ENCODE measurements around the gene LGI1. TPM values are rescaled to one million over a fixed set of nuclear protein-coding genes. Genes with fewer than 3 reads are reported as not detected.

The LGI1 gene
- total RNA-seq, 1 donor from 2014 or later, result not detected

DNA sequence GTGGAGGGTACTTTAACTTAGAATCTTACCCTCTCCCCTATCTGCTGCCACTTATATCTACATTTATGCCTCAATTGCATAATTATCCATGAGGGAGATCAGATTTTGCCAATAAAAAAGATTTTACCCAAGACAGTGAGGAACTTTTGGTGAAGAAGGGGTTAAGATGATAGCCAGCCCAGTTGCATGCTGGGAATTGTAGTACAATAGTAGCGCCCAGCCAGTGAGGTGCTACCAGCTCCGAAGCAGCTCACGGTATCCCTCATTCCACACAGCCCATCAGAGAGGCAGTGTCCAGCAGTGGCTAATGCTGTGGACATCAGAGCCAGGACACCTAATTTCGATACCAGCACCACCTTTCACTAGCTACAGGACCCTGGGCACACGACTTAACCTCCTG lies 5.9 kb upstream of the LGI1 start:
- no peak for DNase-seq (ENCODE audit: low read depth)
- TF ChIP-seq, protein P1, sequence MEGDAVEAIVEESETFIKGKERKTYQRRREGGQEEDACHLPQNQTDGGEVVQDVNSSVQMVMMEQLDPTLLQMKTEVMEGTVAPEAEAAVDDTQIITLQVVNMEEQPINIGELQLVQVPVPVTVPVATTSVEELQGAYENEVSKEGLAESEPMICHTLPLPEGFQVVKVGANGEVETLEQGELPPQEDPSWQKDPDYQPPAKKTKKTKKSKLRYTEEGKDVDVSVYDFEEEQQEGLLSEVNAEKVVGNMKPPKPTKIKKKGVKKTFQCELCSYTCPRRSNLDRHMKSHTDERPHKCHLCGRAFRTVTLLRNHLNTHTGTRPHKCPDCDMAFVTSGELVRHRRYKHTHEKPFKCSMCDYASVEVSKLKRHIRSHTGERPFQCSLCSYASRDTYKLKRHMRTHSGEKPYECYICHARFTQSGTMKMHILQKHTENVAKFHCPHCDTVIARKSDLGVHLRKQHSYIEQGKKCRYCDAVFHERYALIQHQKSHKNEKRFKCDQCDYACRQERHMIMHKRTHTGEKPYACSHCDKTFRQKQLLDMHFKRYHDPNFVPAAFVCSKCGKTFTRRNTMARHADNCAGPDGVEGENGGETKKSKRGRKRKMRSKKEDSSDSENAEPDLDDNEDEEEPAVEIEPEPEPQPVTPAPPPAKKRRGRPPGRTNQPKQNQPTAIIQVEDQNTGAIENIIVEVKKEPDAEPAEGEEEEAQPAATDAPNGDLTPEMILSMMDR (IDR thresholded peaks at IDR 0.05; ENCODE audit: insufficient read depth, low read length, poor library complexity, severe bottlenecking), result no peak
- Histone ChIP-seq H3K36me3 (ENCODE audit: control insufficient read depth, insufficient read depth, low read length) (no peaks in the 10 kb centered on the region), H3K27me3 (ENCODE audit: control insufficient read depth, insufficient read depth, low read length) (no peaks in the 10 kb centered on the region), H3K4me3 (ENCODE audit: low read depth, low read length) (no peak overlapping the region)

DNA sequence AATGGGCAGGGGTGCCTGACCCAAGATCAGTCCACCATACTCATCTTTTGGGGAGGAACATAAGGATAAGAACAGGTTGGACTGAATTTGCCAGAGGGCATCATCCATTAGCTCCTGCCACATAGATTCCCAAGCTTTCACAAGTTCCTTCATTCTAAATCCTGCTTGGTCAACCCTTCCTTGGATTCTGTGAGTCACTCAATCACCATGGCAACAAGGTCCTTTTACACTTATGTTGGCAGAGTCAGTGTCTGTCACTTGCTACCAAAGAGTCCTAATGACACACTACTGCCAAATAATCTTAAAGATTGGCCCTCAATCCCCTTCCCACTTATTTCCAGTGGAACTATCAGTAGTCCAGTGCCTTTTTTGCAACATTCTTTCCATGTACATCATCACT lies 5.0 kb upstream of the LGI1 start:
- Histone ChIP-seq H3K36me3 (ENCODE audit: control insufficient read depth, insufficient read depth, low read length) (no peaks in the 10 kb centered on the region), H3K27me3 (ENCODE audit: control insufficient read depth, insufficient read depth, low read length) (peaks cover 3% of the 10 kb centered on the region), H3K4me3 (ENCODE audit: low read depth, low read length) (no peak overlapping the region)
- TF ChIP-seq, protein P1 (IDR thresholded peaks at IDR 0.05; ENCODE audit: insufficient read depth, low read length, poor library complexity, severe bottlenecking), result no peak
- peak; percentile 55 for DNase-seq (ENCODE audit: low read depth)

DNA sequence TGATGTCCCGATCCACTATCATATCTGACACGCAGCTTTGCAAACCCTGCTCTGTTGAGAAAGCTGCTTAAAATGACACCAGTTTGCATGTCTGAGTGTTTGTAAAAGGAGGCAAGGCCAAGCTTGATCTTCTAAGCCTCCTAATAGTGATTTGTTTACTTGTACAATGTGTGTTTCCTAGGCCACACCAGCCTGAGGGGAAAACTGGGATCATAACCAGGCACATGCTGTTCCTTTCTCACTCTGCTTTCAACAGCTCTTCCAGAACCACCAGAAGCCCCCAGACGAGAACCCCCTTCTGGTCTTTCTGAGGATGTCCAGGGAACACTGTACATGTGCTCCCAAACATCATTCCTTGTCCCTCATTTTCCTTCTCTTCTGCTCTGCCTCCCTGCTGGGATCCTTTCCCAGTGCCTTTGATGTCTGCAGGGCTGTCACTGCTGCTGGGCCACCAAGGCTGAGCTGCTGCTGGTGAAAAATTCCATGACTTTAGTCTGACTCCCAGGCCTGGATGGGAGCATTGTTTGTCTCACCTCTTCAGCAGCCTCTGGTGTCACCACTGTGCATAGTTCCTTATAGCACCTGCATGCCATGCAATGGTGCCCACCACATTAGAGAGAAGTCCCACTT lies 4.0 kb upstream of the LGI1 start:
- no peak overlapping the region for H3K4me3 ChIP-seq (ENCODE audit: low read depth, low read length)
- TF ChIP-seq, protein P1 (IDR thresholded peaks at IDR 0.05; ENCODE audit: insufficient read depth, low read length, poor library complexity, severe bottlenecking), result no peak
- DNase-seq (ENCODE audit: low read depth), result no peak
- H3K27me3 ChIP-seq (ENCODE audit: control insufficient read depth, insufficient read depth, low read length), result peaks cover 8% of the 10 kb centered on the region
- no peaks in the 10 kb centered on the region for H3K36me3 ChIP-seq (ENCODE audit: control insufficient read depth, insufficient read depth, low read length)

DNA sequence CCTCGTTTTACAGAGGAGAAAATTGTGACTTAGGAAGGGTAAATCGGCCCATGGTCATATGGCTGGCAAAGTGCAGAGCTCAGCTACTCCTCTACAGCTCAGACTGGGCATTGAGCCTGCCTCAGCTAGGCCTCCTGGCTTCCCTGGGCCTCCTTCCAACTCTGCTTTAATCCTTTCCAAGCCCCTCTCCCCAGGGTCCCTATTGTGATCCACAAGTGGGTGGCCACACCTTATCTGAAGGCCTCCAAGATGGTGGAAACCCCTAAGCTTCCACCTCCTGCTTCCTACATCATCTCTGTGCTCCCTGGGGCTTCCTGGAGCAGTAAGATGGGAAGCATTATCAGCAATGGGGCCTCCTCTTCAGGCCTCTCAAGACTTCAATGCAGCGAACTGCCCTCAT lies 3.0 kb upstream of the LGI1 start:
- Histone ChIP-seq H3K4me3 (ENCODE audit: low read depth, low read length) (no peak overlapping the region), H3K27me3 (ENCODE audit: control insufficient read depth, insufficient read depth, low read length) (peaks cover 8% of the 10 kb centered on the region), H3K36me3 (ENCODE audit: control insufficient read depth, insufficient read depth, low read length) (no peaks in the 10 kb centered on the region)
- TF ChIP-seq, protein P1 (IDR thresholded peaks at IDR 0.05; ENCODE audit: insufficient read depth, low read length, poor library complexity, severe bottlenecking), result no peak
- no peak for DNase-seq (ENCODE audit: low read depth)

DNA sequence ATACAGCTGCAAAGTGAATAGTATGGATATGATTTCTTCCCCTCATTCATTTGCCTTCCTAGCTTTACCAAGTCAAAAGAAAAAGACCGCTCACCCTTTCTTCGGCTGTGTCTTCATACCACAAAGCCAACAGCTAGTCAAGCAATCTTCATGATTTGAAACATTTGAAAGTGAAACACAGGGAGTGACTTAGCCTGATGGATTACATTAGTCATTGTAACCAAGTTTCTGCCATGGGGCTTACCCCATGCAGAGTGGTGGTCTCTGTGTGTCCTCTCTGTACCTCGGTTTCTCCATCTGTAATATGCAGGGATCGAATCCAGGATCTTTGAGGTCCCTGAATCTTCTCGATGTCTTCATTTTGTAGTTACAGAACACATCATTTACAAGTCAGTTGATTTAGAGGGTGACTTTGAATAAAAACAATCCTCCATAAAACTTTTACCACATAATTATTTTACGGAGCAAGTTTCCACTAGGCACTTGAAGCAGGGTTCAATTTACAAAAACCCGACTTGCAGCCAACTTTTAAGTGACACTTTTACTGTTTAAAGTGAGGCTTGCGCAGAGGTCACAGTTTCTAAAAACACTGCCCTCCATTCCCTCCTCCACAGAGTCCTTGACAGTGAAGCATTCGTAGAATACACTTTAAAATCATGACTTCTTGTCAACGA lies 2.2 kb upstream of the LGI1 start:
- DNase-seq (ENCODE audit: low read depth), result no peak
- H3K36me3 ChIP-seq (ENCODE audit: control insufficient read depth, insufficient read depth, low read length), result no peaks in the 10 kb centered on the region
- H3K27me3 ChIP-seq (ENCODE audit: control insufficient read depth, insufficient read depth, low read length), result peaks cover 8% of the 10 kb centered on the region
- TF ChIP-seq, protein P1 (IDR thresholded peaks at IDR 0.05; ENCODE audit: insufficient read depth, low read length, poor library complexity, severe bottlenecking), result no peak
- no peak overlapping the region for H3K4me3 ChIP-seq (ENCODE audit: low read depth, low read length)

DNA sequence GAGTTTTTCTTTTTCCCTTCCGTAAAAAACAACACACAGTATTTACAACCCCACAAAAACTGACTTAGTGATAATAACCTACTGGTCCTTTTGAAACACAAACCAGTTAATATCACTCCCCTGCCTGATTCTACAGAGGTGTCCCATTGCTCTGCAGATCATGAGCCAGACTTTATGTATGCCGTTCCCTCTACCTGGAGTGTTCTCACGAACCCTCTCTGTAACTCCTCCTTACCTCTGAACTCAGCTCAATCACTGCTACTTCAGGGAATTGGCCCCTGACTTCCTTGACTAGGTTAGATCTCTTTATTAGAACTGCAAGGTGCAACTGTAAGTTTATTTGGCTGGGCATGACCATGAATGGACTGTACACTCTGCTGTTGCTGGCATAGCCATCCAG lies 1.6 kb upstream of the LGI1 start:
- DNase-seq (ENCODE audit: low read depth), result no peak
- TF ChIP-seq, protein P1 (IDR thresholded peaks at IDR 0.05; ENCODE audit: insufficient read depth, low read length, poor library complexity, severe bottlenecking), result no peak
- H3K4me3 ChIP-seq (ENCODE audit: low read depth, low read length), result no peak overlapping the region
- H3K27me3 ChIP-seq (ENCODE audit: control insufficient read depth, insufficient read depth, low read length), result peaks cover 8% of the 10 kb centered on the region
- H3K36me3 ChIP-seq (ENCODE audit: control insufficient read depth, insufficient read depth, low read length), result no peaks in the 10 kb centered on the region

All from kidney epithelial cell (primary cell).